ENCODE data around the gene TAB2.
"Not testable (repeated sequence)": the region's sequence is repeated elsewhere in the genome, so short reads cannot be mapped to it uniquely, and the experiment has no call there.

Gene TAB2

DNA sequence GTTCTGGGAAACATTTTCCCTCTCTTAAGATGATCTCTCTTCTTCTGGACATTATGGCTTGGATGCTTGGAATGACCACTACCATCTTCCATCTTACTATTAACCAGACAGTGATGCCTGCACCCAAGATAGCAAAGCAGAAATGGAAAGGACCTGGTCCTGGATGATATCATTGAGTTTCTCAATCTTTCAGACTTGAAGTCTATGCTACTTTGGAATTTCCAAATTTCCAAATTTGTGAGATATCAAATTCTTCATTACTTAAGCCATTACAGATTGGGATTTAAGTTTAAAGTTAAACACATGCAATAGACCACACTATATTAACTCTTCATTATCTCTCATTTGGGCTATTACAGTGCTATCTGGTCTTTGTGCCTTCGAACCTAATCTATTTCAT lies 3.7 kb upstream of the TAB2 start:
- no peak for DNase-seq

GRCh38 chr6:149314325-149314905 lies 3.1 kb upstream of the TAB2 start:
- no peak for DNase-seq

DNA sequence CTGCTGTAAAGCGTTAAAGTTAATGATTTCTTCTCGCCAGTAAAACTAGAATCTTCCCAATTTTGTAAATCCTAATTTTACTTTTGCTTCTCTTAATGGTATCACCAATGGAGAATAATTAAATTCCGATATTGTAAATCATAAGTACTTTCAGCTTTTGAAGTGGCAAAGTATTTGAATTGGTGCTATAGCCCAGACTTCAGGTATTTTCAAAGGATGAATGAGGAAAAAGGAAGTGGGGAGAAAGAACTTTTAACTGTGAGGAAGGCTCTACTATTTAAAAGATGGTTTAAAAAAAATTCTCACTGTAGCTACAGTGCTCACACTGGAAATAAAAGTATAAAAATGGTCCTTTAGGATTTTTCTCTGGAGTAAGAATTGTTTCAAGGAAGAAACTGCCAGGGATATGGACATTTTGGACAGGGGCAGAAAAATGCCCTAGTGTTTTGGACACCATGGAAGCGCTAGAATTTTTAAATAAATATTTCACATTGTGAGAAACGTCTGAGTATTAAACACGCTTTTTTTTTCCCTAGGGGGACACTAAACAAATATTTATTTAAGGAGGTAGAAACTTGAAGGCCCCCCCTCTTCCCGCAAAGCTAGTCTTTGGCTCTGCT lies 1.3 kb upstream of the TAB2 start:
- DNase-seq = no peak

- DNase-seq = peak; percentile 91
Measured at GRCh38 chr6:149316740-149317643, 520 bp upstream of the TAB2 start.

- no peak for DNase-seq
Measured at GRCh38 chr6:149318581-149319286, 1.2 kb downstream of the TAB2 start.

GRCh38 chr6:149319422-149319821 lies 1.9 kb downstream of the TAB2 start:
- no peak for DNase-seq

DNA sequence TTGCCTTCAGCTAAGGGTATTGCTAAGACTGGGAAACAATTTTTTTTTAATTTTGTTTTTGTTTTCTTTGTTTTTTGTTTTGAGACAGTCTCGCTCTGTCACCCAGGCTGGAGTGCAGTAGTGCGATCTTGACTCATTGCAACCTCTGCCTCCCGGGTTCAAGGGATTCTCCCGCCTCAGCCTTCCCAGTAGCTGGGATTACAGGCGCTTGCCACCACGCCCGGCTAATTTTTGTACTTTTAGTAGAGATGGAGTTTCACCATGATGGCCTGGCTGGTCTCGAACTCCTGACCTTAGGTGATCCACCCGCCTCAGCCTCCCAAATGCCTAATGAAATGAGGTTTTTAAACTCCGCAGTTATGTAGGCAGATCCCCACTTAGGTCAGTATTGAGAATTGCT lies 2.5 kb downstream of the TAB2 start:
- DNase-seq = not testable (repeated sequence)

DNA sequence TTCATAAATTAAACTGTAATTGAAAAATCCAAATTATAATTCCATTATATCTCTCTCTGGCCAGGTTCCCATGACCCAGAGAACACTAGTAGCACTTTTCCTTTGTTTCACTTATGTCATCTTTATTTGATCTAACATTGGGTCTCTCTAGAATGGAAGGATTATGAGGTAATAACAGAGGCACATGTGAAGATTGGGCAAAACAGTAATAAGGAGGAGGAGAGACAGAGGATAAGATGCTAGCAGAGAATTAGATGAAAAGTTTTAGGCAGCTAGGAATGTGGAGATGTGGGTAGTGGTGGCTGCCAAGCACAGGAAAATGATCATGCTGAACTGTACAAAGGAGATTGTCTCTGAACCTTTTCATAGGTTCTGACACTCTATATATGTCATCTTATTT lies 3.3 kb downstream of the TAB2 start:
- DNase-seq = no peak

DNA sequence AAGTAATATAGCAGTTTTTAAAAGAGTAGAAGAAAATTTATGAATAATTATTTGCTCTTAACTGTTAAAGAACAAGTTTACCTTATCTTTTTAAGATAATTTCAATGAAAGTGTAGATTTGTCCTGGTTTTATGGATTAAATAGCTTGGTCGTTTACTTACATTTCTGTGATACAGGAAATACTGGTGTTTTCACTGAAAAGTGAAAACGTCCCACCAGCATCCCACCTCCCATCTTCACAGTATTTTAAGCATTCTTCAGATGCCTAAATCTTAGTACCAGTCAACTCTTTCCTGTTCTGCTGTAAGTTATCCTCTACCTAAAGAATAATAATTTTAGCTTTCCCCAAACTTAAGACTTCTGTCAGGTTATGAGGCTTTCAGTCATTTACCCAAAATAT lies 5.8 kb downstream of the TAB2 start:
- no peak for DNase-seq

DNA sequence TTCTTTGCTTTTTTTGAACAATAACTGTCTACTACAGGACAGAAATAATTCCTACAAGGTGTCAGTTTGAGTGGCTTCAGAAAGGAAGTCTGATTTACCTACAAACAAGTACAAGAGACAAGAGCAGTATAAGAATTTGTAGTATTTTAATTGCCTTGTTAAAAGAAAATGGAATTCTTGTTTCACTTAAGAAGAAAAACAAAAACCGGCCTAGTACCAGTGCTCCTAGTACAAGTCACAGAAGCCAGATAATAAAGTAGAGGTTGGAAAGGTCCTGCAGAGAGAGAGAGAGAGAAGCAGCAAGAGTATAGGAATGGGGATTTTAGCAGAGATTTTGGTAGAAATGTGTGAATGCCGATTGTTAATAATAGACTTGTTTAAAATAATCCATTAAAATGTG lies 6.4 kb downstream of the TAB2 start:
- no peak for DNase-seq

GRCh38 chr6:149324428-149324827 lies 6.9 kb downstream of the TAB2 start:
- DNase-seq = no peak

GRCh38 chr6:149325648-149326236 lies 8.2 kb downstream of the TAB2 start:
- DNase-seq = no peak

DNA sequence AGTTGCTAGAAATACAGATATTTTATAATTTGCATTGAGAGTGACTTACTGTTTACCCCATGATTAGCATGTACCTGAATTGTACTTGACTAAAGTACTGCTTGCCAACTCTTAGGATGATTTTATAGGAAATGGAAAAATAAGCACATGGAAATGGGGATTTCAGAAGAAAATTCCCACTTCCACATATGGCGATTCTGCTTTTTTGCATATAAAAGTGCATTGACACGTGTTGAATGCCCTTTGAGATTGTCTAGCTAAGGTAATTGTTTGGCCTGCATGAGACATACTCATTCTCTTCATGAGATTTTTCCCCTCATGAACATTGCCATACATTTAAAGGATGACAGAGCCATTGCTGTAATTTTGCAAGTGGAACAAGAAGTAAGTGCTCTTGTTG lies 10.1 kb downstream of the TAB2 start:
- DNase-seq = no peak

DNA sequence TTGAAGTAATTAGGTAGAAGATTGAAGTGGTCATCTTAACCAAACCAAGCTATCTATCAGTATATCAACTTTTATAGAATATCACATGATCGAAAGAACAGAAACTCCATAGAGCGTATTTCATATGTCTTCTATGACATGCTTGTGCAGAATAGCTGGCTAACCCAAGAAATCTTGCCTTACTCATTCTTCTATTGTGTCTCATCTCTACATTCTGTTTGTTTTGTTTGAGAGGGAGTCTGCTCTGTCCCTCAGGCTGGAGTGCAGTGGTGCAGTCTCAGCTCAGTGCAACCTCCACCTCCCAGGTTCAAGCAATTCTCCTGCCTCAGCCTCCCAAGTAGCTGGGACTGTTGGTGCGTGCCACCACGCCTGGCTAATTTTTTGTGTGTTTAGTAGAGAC lies 10.6 kb downstream of the TAB2 start:
- no peak for DNase-seq

GRCh38 chr6:149329529-149329928 lies 12.0 kb downstream of the TAB2 start:
- DNase-seq = no peak

GRCh38 chr6:149330133-149330532 lies 12.6 kb downstream of the TAB2 start:
- no peak for DNase-seq

DNA sequence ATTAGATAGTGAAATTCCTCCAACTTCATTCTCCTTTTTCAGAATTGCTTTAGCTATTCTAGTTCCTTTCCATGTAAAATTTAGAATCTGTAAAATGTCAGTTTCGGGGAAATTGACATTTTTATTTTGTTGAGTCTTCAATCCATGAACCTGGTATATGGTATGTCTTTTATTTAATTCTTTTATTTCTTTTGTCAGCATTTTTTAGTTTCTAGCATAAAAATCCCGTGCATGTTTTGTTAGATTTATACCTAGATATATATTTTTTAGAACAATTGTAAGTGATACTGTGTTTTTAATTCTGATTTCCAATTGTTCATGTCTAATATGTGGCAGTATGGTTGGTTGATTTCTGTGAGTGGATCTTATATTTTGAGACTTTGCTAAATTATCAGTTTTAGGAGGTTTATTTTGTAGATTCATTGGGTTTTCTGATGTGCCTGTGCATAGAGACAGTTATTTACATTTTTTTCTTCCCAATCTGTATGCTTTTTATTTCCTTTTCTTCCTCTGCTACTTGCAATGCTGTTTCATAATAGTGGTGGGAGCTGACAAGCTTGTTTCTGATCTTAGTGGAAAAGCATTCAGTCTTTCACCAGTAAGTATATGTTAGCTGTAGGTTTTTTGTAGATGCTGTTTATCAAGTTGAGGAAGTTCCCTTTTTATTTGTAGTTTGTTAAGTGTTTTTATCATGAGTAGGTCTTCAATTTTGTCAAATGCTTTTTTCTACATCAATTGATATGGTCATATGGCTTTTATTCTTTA lies 13.7 kb downstream of the TAB2 start:
- DNase-seq = no peak

DNA sequence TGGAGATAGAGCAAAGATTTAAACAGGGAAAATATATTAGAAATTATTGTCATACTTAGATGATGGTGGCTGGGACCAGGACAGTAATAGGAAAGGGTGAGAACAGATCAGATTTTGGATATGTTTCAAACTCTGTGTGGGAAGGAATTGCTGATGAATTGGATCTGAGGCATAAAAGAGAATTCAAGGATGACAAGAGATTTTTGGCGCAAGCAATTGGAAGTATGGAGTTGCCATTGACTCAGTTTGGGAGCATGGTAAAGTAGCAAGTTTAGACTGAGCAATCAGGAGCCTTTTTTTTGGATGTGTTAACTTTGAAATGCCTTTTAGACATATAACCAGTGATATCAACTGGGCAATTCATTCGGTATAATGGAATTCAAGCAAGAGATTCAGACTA lies 14.4 kb downstream of the TAB2 start:
- no peak for DNase-seq

- DNase-seq = no peak
Measured at GRCh38 chr6:149332602-149333265, 15.2 kb downstream of the TAB2 start.

DNA sequence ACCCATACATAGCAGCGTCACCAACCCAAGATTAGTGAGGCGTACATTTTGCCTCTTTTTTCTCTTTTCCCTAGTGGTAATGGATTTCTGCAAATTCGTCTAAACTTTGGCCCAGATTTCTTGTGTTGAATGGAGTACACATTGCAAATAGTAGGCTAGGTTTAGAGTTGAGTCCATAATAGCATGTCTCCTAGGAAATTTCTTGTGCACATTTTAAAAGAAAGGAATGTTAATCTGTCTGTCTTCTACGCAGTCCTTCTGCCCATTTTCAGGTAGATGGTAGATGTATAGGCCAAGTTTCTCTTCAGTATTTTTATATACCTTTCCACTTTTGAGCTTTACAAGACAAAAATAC lies 15.7 kb downstream of the TAB2 start:
- DNase-seq = no peak

GRCh38 chr6:149334201-149334600 lies 16.7 kb downstream of the TAB2 start:
- DNase-seq = no peak

GRCh38 chr6:149334682-149335160 lies 17.2 kb downstream of the TAB2 start:
- no peak for DNase-seq

Measured in NCI-H2171 (cell line).